Stimulated activated CD8-positive, alpha-beta memory T cell treated with anti-CD3 and anti-CD28 coated beads, Interleukin-15, amount 100 ng/mL, for 48 hours (primary cell): ENCODE data around the gene MACROH2A1.

Experiments
- DNase-seq, 2 donors: peaks; one replicate each; pipeline ENCODE4 v3.0.0-alpha.2; 2020; ENCODE audit warnings: low read depth in 2 of 2

MACROH2A1 gene

DNA sequence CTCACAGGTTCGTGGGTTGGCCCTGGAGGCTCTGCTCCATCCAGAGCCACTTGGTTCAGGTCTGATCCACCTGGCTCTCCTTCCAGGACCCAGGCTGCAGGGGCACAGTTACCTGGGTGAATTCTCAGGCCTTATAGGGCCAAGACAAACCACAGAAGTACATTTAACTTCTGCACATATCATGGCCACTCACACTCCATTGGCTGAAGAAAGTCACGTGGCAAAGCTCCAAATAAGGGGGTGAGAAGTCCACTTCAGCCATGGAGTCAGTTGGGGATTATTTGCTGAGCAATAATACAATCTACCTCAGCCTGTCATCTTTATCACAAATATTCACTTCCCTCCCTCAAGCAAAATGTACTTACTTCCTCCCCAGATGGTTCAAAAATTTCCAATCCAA is 83.6 kb downstream of the MACROH2A1 start:
- no peak for DNase-seq

GRCh38 chr5:135313946-135314345 is 85.1 kb downstream of the MACROH2A1 start:
- DNase-seq, result no peak

DNA sequence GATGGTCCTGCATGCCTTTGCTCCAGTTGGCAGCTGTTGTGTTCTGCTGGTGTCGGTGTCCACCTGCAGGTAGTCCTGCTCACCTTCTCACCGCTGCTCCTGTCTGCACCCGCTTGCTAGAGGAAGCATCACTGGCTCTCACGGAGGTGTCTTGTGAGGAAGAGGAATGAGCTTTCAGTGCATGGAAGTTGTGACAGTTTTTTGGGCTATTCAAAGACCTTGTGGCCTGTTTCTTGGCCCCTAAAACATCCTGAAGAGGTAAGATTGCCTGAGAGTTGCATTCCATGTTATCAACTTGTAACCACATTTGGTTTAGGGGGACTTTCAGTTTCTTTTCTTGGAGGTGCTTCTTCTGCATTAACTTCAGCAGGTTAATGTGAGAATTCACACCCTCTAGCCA is 85.6 kb downstream of the MACROH2A1 start:
- DNase-seq, result no peak

- no peak for DNase-seq
These were observed 86.6 kb downstream of the MACROH2A1 start for GRCh38 chr5:135312255-135312935.

DNA sequence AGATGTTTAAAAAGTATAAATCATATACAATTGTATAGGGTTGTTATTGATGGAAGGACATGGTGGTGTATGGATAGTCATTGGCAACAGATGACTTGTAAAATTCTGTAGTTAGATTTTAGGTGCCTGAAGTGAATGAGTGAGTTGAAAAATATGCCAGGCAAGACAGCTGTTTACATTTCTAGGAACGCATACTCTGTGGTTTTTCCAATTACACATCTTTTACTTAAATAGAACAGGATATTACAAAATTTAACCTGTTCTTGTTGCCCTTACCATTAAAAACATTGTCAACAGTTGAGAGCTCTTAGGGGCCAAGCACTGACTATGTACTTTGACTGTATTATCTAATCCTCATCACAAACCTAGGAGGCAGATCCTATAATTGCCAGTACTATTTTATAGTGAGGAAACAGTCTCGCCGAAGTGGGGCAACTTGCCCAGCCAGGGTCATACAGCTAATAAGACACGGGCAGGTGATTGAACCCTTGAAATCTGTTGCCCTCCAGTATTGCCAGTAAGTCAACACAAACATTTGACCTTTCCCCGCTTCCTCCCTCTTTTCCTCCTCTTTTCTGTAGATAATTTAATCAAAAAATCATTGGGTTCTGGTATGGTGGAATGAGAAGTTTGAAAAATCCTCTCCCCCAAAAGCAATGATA is 88.6 kb downstream of the MACROH2A1 start:
- no peak for DNase-seq

GRCh38 chr5:135309391-135310327 is 89.4 kb downstream of the MACROH2A1 start:
- no peak for DNase-seq

GRCh38 chr5:135308752-135309151 is 90.3 kb downstream of the MACROH2A1 start:
- DNase-seq, result no peak

GRCh38 chr5:135308245-135308644 is 90.8 kb downstream of the MACROH2A1 start:
- no peak for DNase-seq

- DNase-seq, result no peak
These were observed 91.7 kb downstream of the MACROH2A1 start for GRCh38 chr5:135307143-135307903.

DNA sequence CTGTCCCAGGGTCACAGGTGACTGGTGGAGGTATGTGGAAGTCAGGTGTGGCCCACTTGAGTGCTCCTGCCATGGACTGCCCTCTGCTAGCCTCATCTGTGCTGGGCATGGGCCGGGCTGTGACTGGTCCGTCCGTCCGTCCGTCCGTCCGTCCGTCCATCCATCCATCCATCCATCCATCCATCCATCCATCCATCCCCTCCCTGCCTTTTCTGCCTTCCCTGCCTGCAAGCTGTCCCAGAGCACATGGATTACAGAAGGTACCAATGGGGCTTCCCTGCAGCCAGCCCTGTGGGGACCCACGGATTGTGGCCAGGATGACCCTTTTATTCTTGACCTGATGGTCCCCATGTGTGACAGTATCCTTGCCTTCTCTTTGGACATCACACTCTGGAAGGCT is 92.5 kb downstream of the MACROH2A1 start:
- no peak for DNase-seq

DNA sequence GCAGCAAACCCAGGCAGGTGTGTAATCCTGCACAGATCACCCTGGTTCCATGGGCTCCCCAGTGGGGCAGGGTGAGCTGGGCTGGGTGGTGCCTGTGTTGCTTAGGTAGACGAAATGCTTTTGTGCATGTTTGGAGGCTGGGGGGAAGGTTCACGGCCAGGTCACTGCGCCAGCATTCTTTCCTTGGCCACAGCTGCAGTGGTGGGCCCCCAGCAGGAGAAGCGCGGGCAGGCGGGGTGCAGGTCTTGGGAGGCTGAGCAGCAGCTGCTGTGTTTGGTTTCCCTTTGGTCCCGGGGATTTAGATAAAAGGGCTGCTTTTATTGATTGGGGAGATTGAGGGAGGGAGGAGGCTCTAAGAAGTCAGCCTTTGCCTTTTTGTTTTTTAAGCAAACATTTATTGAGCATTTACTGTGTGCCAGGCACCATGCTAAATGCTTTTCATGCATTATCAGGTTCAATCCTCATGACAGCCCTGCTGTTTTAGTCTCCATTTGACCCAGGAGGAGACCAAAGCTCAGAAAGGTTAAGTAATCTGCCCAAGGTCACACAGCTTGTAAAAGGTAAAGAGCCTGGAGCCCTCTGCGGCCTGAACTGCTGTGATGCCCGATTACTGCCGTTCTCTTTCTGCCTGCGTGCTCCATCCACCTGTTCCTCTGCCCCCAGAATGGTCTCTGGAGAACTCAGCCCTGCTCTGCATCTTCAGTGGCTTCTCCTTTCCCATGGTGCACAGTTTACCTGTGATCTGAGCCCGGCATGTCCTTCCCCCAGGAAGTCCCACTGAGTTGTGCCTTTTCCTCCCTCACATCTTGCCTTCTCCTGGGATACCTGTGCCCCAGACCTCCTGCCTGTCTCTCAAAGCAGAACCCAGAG is 94.4 kb downstream of the MACROH2A1 start:
- DNase-seq, result no peak

GRCh38 chr5:135303582-135304173 is 95.4 kb downstream of the MACROH2A1 start:
- DNase-seq, result no peak

DNA sequence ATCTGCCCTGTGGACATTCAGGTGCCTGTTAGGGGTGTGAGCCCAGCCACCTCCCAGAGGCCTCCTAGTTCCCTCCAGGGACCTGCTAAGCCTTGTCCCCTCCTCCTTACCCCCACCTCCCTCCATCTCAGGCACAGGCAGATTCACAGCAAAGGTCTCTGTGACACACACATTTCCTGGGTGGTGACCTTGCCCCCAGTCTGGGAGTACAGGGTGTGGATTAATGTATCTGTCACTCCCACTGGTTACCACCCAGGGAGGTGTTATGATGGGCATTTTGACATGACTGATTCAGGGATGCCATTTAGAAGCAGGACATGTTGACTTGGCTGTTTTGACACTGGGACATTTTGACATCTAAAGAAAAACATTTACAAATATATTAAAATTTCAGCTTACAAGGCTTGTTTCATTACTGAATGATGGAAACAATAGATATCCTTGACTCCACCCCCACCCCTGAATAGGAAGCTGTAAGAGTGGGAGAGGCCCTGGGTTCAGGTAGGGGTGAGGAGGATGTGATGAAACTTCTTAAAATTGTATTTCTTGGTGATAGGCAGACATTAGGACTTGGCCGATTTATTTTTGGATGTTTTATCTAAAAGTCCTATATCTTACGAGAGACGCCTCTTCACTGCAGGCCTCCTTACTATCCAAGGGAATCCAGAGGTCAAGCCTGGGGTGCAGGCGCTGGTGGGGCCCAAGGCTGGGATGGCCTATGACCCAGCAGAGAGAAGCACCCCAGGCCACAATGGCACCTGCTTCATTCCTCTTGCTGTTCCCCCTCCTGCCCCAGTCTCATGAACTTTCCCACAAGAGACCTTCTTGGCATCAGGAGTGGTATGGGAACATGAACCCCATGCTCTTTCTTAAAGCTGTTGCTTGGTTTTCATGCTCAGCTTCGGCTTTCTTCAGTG is 101.9 kb downstream of the MACROH2A1 start:
- DNase-seq, result no peak

GRCh38 chr5:135295852-135296251 is 103.2 kb downstream of the MACROH2A1 start:
- no peak for DNase-seq

GRCh38 chr5:135294793-135295192 is 104.2 kb downstream of the MACROH2A1 start:
- DNase-seq, result no peak

DNA sequence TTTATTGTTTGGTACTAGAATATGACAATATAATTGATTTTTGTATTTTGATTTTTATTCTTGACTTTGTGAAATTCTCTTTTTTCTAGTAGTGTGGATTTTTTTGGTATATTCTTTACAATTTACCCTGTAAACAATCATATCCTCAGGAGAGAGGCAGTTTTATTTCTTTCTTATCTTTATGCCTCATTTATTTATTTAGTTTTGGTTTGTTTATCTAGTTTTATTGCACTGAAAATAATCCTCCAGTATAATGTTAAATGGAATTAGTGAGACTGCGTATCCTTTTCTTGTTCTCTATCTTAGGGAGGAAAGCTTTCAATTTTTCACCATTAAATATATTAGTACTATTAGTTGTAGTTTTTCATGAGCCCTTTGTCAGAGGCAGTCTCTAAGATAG is 109.4 kb downstream of the MACROH2A1 start:
- DNase-seq, result no peak

- DNase-seq, result no peak
These were observed 111.5 kb downstream of the MACROH2A1 start for GRCh38 chr5:135287551-135287950.
